PC-9 (cell line): ENCODE data around the gene TRANK1. TPM values are rescaled to one million over a fixed set of nuclear protein-coding genes. Genes with fewer than 3 reads are reported as not detected.

Source experiments
- BruUV-seq: library from RNA; stranded (reverse); fragments of 400-500 nt; replicated peaks from 2 replicates; lab custom pipeline; 2021; lab: Mats Ljungman, UMichigan
- CTCF ChIA-PET: fragments of 300-600 bp; sonication (Branson Sonifier 250); formaldehyde crosslinking; loops from one replicate; lab custom pipeline; 2022; ENCODE audit warnings: antibody characterized with exemption; lab: Charles Lee
- POLR2A ChIA-PET: fragments of 300-600 bp; sonication (Branson Sonifier 250); formaldehyde crosslinking; loops from one replicate; lab custom pipeline; 2022; ENCODE audit warnings: antibody characterized with exemption; ENCODE audit not compliant: unreplicated experiment; lab: Charles Lee
- DNase-seq, 2 experiments: peaks; one replicate each; pipeline versions ENCODE4 v3.0.0 to v3.0.0-alpha.2; 2015 to 2022; ENCODE audit warnings: mixed read lengths in 1 of 2
- H2AFZ ChIP-seq: fragments of 200-600 bp; sonication (generic); 2 replicates; pipeline ENCODE4 v1.8.1; 2017; ENCODE audit warnings: antibody characterized with exemption
- H3F3A ChIP-seq: fragments of 200-600 bp; sonication (generic); 2 replicates; pipeline ENCODE4 v1.8.1; 2017; ENCODE audit warnings: antibody characterized with exemption, mild to moderate bottlenecking, low read depth; ENCODE audit not compliant: insufficient read depth
- H3K27ac ChIP-seq: fragments of 200-600 bp; sonication (generic); 2 replicates; pipeline ENCODE4 v1.6.1; 2016; ENCODE audit warnings: mixed run types
- H3K27me3 ChIP-seq: fragments of 200-600 bp; sonication (generic); 2 replicates; pipeline ENCODE4 v1.6.1; 2016; ENCODE audit warnings: low read depth, mixed run types; ENCODE audit not compliant: insufficient read depth
- H3K36me3 ChIP-seq: fragments of 200-600 bp; sonication (generic); 2 replicates; pipeline ENCODE4 v1.6.1; 2016; ENCODE audit warnings: low read depth, mixed run types
- H3K4me1 ChIP-seq: fragments of 200-600 bp; sonication (generic); replicated peaks from 2 replicates; pipeline ENCODE4 v1.6.1; 2016; ENCODE audit warnings: mixed run types; ENCODE audit not compliant: insufficient read depth
- H3K4me2 ChIP-seq: fragments of 200-600 bp; sonication (generic); 2 replicates; pipeline ENCODE4 v1.6.1; 2017; ENCODE audit warnings: mixed run types
- H3K4me3 ChIP-seq: fragments of 200-600 bp; sonication (generic); 2 replicates; pipeline ENCODE4 v1.6.1; 2016; ENCODE audit warnings: mixed run types
- H3K79me2 ChIP-seq: fragments of 200-600 bp; sonication (generic); 2 replicates; pipeline ENCODE4 v1.6.1; 2017; ENCODE audit warnings: low read depth, mixed run types
- H3K9me2 ChIP-seq: fragments of 200-600 bp; sonication (generic); 2 replicates; pipeline ENCODE4 v1.8.1; 2017; ENCODE audit warnings: mild to moderate bottlenecking; ENCODE audit not compliant: insufficient read depth
- H3K9me3 ChIP-seq: fragments of 200-600 bp; sonication (generic); 2 replicates; pipeline ENCODE4 v1.8.1; 2016; ENCODE audit warnings: low read depth; ENCODE audit not compliant: insufficient read depth
- H4K20me1 ChIP-seq: fragments of 200-600 bp; sonication (generic); 2 replicates; pipeline ENCODE4 v1.8.1; 2017; ENCODE audit not compliant: insufficient read depth
- CTCF ChIP-seq: fragments of 200-600 bp; sonication (generic); conservative IDR thresholded peaks from 2 replicates; pipeline ENCODE4 v1.6.1; 2017; ENCODE audit warnings: mixed run types, antibody characterized with exemption, mild to moderate bottlenecking, moderate library complexity
- EZH2 ChIP-seq: fragments of 200-600 bp; sonication (generic); IDR thresholded peaks from 2 replicates; pipeline ENCODE4 v1.8.0; 2017; ENCODE audit warnings: antibody characterized with exemption, low read depth
- intact Hi-C: fragments of 100-400 bp; cut with micrococcal nuclease; formaldehyde crosslinking; loops from one replicate; pipeline ENCODE4 v1.10.0; 2022; ENCODE audit not compliant: unreplicated experiment
- total RNA-seq: library from RNA; stranded (reverse); gene quantifications from 2 replicates; pipeline ENCODE4 v1.2.3, GENCODE V29; 2021

The TRANK1 gene
- total RNA-seq, 1 experiment from 2014 or later, result 12.1 TPM

- intact Hi-C loops, result no loop called here
Observed at GRCh38 chr3:36877930-36878685, 66.7 kb downstream of the TRANK1 start.

GRCh38 chr3:36876181-36876936 is 68.5 kb downstream of the TRANK1 start:
- no peaks in the 10 kb centered on the region for H3K9me3 ChIP-seq
- BruUV-seq, result no TSS peak

More at GRCh38 chr3:36877930-36878685, 66.7 kb downstream of the TRANK1 start:
- H3K4me1 ChIP-seq, result no peaks in the 10 kb centered on the region
- BruUV-seq, result no TSS peak
- no peaks in the 10 kb centered on the region for H3K9me2 ChIP-seq
- no peaks in the 10 kb centered on the region for H4K20me1 ChIP-seq
- H3K9me3 ChIP-seq, result no peaks in the 10 kb centered on the region
- no peaks in the 10 kb centered on the region for H3F3A ChIP-seq
- H3K79me2 ChIP-seq, result no peaks in the 10 kb centered on the region
- TF ChIP-seq CTCF (no peak), EZH2 (no peak)
- H3K36me3 ChIP-seq, result no peaks in the 10 kb centered on the region
- CTCF ChIA-PET, result no interaction called here
- H3K4me3 ChIP-seq, result no peak overlapping the region
- POLR2A ChIA-PET, result no interaction called here
- H3K4me2 ChIP-seq, result no peak overlapping the region
- no peak for DNase-seq
- H2AFZ ChIP-seq, result no peak overlapping the region
- H3K27me3 ChIP-seq, result no peaks in the 10 kb centered on the region
- no peak overlapping the region for H3K27ac ChIP-seq

GRCh38 chr3:36875397-36875796 is 69.5 kb downstream of the TRANK1 start:
- Histone ChIP-seq H3K27me3 (no peaks in the 10 kb centered on the region), H2AFZ (no peak overlapping the region), H3K9me3 (no peaks in the 10 kb centered on the region), H3K4me1 (no peaks in the 10 kb centered on the region), H3K4me2 (no peak overlapping the region), H4K20me1 (no peaks in the 10 kb centered on the region), H3K79me2 (no peaks in the 10 kb centered on the region), H3K4me3 (no peak overlapping the region), H3F3A (no peaks in the 10 kb centered on the region), H3K27ac (no peak overlapping the region), H3K9me2 (no peaks in the 10 kb centered on the region), H3K36me3 (no peaks in the 10 kb centered on the region)
- no TSS peak for BruUV-seq
- no peak for TF ChIP-seq CTCF
- TF ChIP-seq EZH2, result no peak
- DNase-seq, result no peak
- ChIA-PET POLR2A (no interaction called here), CTCF (no interaction called here)
- intact Hi-C loops, result no loop called here

More at GRCh38 chr3:36876181-36876936, 68.5 kb downstream of the TRANK1 start:
- intact Hi-C loops, result no loop called here
- Histone ChIP-seq H2AFZ (no peak overlapping the region), H3K9me2 (no peaks in the 10 kb centered on the region), H3K27ac (no peak overlapping the region), H4K20me1 (no peaks in the 10 kb centered on the region), H3K4me1 (no peaks in the 10 kb centered on the region), H3K27me3 (no peaks in the 10 kb centered on the region), H3K79me2 (no peaks in the 10 kb centered on the region), H3K36me3 (no peaks in the 10 kb centered on the region), H3F3A (no peaks in the 10 kb centered on the region), H3K4me3 (no peak overlapping the region), H3K4me2 (no peak overlapping the region)
- no peak for DNase-seq
- POLR2A ChIA-PET, result no interaction called here
- CTCF ChIA-PET, result interaction anchor here (0.7 kb wide), 1 partner anchor 117 kb away, joined by 3 read pairs; no protein-coding TSS in a partner anchor
- TF ChIP-seq EZH2, result no peak
- TF ChIP-seq CTCF, result no peak
